ENCODE data around the gene TNK2. TPM values are rescaled to one million over a fixed set of nuclear protein-coding genes. Genes with fewer than 3 reads are reported as not detected.

Gene TNK2
- total and polyA plus RNA-seq, 2 donors (not counting 3 experiments of a cell fraction or from before 2014, with no cell fraction given) = 18.6 to 71.6 TPM

DNA sequence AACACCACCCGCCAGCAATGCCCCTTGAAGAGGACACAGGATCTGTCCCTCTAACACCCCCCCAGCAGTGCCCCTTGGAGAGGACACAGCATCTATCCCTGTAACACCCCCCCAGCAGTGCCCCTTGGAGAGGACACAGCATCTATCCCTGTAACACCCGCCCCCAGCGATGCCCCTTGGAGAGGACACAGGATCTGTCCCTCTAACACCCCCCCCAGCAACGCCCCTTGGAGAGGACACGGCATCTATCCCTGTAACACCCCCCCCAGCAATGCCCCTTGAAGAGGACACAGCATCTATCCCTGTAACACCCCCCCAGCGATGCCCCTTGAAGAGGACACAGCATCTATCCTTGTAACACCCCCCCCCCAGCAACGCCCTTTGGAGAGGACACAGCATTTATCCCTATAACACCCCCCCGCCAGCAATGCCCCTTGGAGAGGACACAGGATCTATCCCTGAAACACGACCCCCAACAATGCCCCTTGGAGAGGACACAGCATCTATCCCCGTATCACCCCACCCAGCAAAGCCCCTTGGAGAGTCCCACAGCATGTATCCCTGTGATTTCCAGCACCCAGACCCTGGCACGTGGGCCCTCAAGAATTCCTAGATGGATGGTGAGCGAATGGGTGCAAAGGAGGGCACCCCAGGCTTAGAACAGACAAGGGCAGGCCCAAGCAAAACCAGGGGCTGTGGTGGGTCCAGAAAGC is 26.9 kb downstream of the TNK2 start:
- CTCF ChIA-PET = no interaction called here
- Histone ChIP-seq H3K27ac (ENCODE audit: insufficient read depth, low read depth, low read length) (no peak overlapping the region), H3K27me3 (ENCODE audit: control insufficient read depth in 2 of 2, insufficient read depth in 2 of 2, low read length in 2 of 2) (no peaks in the 10 kb centered on the region), H3K79me2 (ENCODE audit: control insufficient read depth, insufficient read depth, low read length) (no peaks in the 10 kb centered on the region), H3K9me3 (replicated peaks; ENCODE audit: control insufficient read depth, insufficient read depth, low read length) (no peaks in the 10 kb centered on the region), H3K4me2 (ENCODE audit: insufficient read depth, low read length) (no peak overlapping the region), H4K20me1 (replicated peaks; ENCODE audit: control insufficient read depth, extremely low read depth, insufficient read depth, low read length) (no peaks in the 10 kb centered on the region), H3K36me3 (ENCODE audit: control insufficient read depth in 2 of 2, extremely low read depth in 1 of 2, insufficient read depth in 2 of 2, low read length in 2 of 2) (peaks cover 0 to 38% of the 10 kb centered on the region in 2 experiments), H3K4me1 (ENCODE audit: control insufficient read depth, extremely low read depth, insufficient read depth, low read length) (peaks cover 19% of the 10 kb centered on the region), H3K9me1 (replicated peaks; ENCODE audit: control insufficient read depth, extremely low read depth, insufficient read depth, low read length) (no peaks in the 10 kb centered on the region), H2AFZ (ENCODE audit: low read depth, low read length) (no peak overlapping the region), H3K9ac (replicated peaks; ENCODE audit: extremely low read depth, insufficient read depth, low read length) (no peak overlapping the region), H3K4me3 (replicated peaks in 1 of 3; ENCODE audit: insufficient read depth in 1 of 3, low read depth in 1 of 3, low read length in 3 of 3) (no peak overlapping the region)
- DNase-seq (ENCODE audit: low read depth, low spot score) (no peak), FAIRE-seq (no peak)
- TF ChIP-seq MYC (IDR thresholded peaks at IDR 0.05; ENCODE audit: low read depth, low read length) (no peak), GATA2 (IDR thresholded peaks at IDR 0.05; ENCODE audit: insufficient read depth, insufficient read length, low read depth, low read length) (no peak), FOS (IDR thresholded peaks at IDR 0.05; ENCODE audit: borderline replicate concordance, insufficient read depth, low read length) (no peak), EZH2 (IDR thresholded peaks at IDR 0.05; ENCODE audit: borderline replicate concordance, low read depth, low read length, severe bottlenecking) (no peak), POLR2AphosphoS5 (IDR thresholded peaks at IDR 0.05; ENCODE audit: insufficient read depth, low read depth, low read length) (no peak), POLR2A (IDR thresholded peaks at IDR 0.05; ENCODE audit: low read depth, low read length) (no peak), JUN (IDR thresholded peaks at IDR 0.05; ENCODE audit: borderline replicate concordance, insufficient read depth, insufficient read length, low read depth) (no peak)
- TF ChIP-seq, protein P1, sequence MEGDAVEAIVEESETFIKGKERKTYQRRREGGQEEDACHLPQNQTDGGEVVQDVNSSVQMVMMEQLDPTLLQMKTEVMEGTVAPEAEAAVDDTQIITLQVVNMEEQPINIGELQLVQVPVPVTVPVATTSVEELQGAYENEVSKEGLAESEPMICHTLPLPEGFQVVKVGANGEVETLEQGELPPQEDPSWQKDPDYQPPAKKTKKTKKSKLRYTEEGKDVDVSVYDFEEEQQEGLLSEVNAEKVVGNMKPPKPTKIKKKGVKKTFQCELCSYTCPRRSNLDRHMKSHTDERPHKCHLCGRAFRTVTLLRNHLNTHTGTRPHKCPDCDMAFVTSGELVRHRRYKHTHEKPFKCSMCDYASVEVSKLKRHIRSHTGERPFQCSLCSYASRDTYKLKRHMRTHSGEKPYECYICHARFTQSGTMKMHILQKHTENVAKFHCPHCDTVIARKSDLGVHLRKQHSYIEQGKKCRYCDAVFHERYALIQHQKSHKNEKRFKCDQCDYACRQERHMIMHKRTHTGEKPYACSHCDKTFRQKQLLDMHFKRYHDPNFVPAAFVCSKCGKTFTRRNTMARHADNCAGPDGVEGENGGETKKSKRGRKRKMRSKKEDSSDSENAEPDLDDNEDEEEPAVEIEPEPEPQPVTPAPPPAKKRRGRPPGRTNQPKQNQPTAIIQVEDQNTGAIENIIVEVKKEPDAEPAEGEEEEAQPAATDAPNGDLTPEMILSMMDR (IDR thresholded peaks at IDR 0.05; ENCODE audit: extremely low read depth in 1 of 2, insufficient read depth in 1 of 2, low read depth in 1 of 2, low read length in 2 of 2) = no peak
- TF ChIP-seq, protein P2, sequence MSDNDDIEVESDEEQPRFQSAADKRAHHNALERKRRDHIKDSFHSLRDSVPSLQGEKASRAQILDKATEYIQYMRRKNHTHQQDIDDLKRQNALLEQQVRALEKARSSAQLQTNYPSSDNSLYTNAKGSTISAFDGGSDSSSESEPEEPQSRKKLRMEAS (IDR thresholded peaks at IDR 0.05; ENCODE audit: insufficient read depth, insufficient read length) = no peak
- POLR2A ChIA-PET = no interaction called here
- dilution Hi-C loops (cut with MboI; ENCODE audit: extremely low pct_ligation_motif_present, low sequenced_read_pairs) (no loop called here), intact Hi-C loops (cut with micrococcal nuclease) (no loop called here)
- BruUV-seq (replicated peaks) = no TSS peak

Data from endothelial cell of umbilical vein (primary cell).